ENCODE results near the gene ULBP3. TPM values are rescaled to one million over a fixed set of nuclear protein-coding genes. Genes with fewer than 3 reads are reported as not detected.

The ULBP3 gene
- total RNA-seq, 1 experiment from 2014 or later: 8.1 TPM

DNA sequence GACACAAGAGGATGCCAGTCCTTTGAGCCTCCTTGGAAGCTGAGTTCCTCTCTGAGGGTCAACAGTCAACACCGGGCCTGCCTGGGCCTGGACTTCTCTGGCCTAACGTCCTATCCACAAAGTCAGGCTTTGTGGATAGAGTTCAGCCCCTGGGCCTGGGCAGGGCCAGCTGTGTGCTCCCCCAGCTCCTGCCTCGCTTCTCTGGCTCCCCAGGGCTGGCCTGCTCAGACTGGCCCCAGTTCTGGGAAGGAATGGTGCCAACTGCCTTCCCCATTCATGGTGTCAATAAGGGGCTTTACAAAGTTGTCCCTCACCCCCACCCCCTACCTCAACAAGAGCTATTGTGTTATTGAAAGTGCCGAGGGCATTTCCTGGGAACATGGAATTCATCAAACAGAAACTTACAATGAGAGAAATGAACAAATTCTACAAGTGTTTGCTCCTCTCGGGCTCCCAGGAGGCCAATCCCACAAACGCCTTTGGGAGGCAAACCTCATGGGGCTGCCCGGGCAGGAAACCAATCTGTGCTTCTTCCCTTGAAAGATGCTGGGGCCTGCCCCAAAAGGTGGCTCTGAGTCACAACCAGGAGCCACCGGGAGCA lies 47.4 kb upstream of the ULBP3 start:
- intact Hi-C loops (cut with micrococcal nuclease; ENCODE audit: unreplicated experiment): no loop called here
- Histone ChIP-seq H3K4me3 (ENCODE audit: low read depth, low read length) (no peak overlapping the region), H3K36me3 (ENCODE audit: control insufficient read depth, insufficient read depth, low read length) (no peaks in the 10 kb centered on the region; the same call in 1 of the 2 replicates), H3K4me1 (peaks cover 16% of the 10 kb centered on the region; the same call in 1 of the 2 replicates), H3K9me3 (no peaks in the 10 kb centered on the region), H3K27me3 (replicated peaks; ENCODE audit: control insufficient read depth, insufficient read depth, low read length) (no peaks in the 10 kb centered on the region)
- TF ChIP-seq, protein P1, sequence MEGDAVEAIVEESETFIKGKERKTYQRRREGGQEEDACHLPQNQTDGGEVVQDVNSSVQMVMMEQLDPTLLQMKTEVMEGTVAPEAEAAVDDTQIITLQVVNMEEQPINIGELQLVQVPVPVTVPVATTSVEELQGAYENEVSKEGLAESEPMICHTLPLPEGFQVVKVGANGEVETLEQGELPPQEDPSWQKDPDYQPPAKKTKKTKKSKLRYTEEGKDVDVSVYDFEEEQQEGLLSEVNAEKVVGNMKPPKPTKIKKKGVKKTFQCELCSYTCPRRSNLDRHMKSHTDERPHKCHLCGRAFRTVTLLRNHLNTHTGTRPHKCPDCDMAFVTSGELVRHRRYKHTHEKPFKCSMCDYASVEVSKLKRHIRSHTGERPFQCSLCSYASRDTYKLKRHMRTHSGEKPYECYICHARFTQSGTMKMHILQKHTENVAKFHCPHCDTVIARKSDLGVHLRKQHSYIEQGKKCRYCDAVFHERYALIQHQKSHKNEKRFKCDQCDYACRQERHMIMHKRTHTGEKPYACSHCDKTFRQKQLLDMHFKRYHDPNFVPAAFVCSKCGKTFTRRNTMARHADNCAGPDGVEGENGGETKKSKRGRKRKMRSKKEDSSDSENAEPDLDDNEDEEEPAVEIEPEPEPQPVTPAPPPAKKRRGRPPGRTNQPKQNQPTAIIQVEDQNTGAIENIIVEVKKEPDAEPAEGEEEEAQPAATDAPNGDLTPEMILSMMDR (IDR thresholded peaks at IDR 0.05; ENCODE audit: insufficient read depth in 1 of 2, low read depth in 1 of 2, low read length in 1 of 2, severe bottlenecking in 1 of 2, unreplicated experiment in 1 of 2): no peak
- H3K4me1 Mint-ChIP-seq (ENCODE audit: low read depth, unreplicated experiment): peaks cover 11% of the 10 kb centered on the region
- BruUV-seq (replicated peaks): no TSS peak
- no peaks in the 10 kb centered on the region for H3K27me3 Mint-ChIP-seq (ENCODE audit: insufficient read depth, unreplicated experiment)
- H3K4me3 Mint-ChIP-seq (ENCODE audit: unreplicated experiment): no peak overlapping the region
- DNase-seq: no peak
- H3K27ac Mint-ChIP-seq (ENCODE audit: unreplicated experiment): no peak overlapping the region
- ChIA-PET CTCF (no interaction called here), POLR2A (interaction anchor here (0.6 kb wide), 1 partner anchor 29 kb away, joined by 3 read pairs; no protein-coding TSS in a partner anchor)
- no peaks in the 10 kb centered on the region for H3K9me3 Mint-ChIP-seq (ENCODE audit: unreplicated experiment)
- H3K36me3 Mint-ChIP-seq (ENCODE audit: insufficient read depth, unreplicated experiment): no peaks in the 10 kb centered on the region

DNA sequence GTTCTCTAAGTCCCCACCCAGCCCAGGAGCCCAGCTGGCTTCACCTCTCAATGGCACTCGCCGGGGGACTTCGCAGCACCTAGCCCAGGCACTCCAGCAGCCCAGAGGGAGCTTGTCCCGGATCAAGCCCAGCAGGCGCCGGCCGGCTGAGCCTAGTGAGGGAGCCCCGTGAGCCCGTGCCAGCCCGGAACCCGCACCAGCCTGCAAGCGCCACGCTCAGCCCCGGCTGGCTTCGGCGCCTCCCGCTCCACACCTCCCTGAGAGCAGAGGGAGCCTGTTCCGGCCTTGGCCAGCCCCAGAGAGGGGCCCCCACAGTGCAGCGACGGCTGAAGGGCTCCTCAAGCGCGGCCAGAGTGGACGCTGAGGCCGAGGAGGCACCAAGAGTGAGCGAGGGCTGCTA lies 46.8 kb upstream of the ULBP3 start:
- no peak for DNase-seq
- no TSS peak for BruUV-seq (replicated peaks)
- Mint-ChIP-seq H3K27me3 (ENCODE audit: insufficient read depth, unreplicated experiment) (no peaks in the 10 kb centered on the region), H3K4me1 (ENCODE audit: low read depth, unreplicated experiment) (peaks cover 11% of the 10 kb centered on the region), H3K36me3 (ENCODE audit: insufficient read depth, unreplicated experiment) (no peaks in the 10 kb centered on the region), H3K27ac (ENCODE audit: unreplicated experiment) (no peak overlapping the region), H3K9me3 (ENCODE audit: unreplicated experiment) (no peaks in the 10 kb centered on the region), H3K4me3 (ENCODE audit: unreplicated experiment) (no peak overlapping the region)
- TF ChIP-seq, protein P1 (IDR thresholded peaks at IDR 0.05; ENCODE audit: insufficient read depth in 1 of 2, low read depth in 1 of 2, low read length in 1 of 2, severe bottlenecking in 1 of 2, unreplicated experiment in 1 of 2): no peak
- Histone ChIP-seq H3K4me1 (peaks cover 16% of the 10 kb centered on the region; the same call in 1 of the 2 replicates), H3K27me3 (replicated peaks; ENCODE audit: control insufficient read depth, insufficient read depth, low read length) (no peaks in the 10 kb centered on the region), H3K36me3 (ENCODE audit: control insufficient read depth, insufficient read depth, low read length) (no peaks in the 10 kb centered on the region; the same call in 1 of the 2 replicates), H3K9me3 (no peaks in the 10 kb centered on the region), H3K4me3 (ENCODE audit: low read depth, low read length) (no peak overlapping the region)
- intact Hi-C loops (cut with micrococcal nuclease; ENCODE audit: unreplicated experiment): no loop called here
- POLR2A ChIA-PET: no interaction called here
- CTCF ChIA-PET: no interaction called here

DNA sequence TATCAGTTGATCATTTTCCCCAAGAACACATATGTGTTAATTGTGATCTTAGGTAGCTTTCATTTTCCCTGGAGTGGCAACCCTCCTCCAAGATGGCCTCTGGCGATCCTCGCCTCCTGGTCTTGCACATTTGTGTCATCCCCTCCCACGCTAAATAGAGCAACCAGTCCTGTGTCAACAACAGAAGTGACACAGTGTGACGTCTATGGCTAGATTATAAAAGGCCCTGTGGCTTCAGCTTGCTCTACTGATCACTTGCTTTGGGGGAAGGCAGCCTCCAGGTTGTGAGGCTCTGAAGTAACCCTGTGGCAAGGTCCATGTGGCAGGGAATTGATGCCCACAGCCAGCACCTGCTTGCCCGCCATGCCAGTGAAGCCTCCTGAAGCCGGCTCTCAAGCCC lies 43.3 kb upstream of the ULBP3 start:
- CTCF ChIA-PET: interaction anchor here (0.5 kb wide), 1 partner anchor 43 kb away, joined by 3 read pairs; the partner anchor contains the start of gene ULBP3
- no peaks in the 10 kb centered on the region for H3K27me3 ChIP-seq (replicated peaks; ENCODE audit: control insufficient read depth, insufficient read depth, low read length)
- no peak overlapping the region for H3K27ac Mint-ChIP-seq (ENCODE audit: unreplicated experiment)
- BruUV-seq (replicated peaks): no TSS peak
- intact Hi-C loops (cut with micrococcal nuclease; ENCODE audit: unreplicated experiment): no loop called here
- DNase-seq: no peak
- H3K4me3 ChIP-seq (ENCODE audit: low read depth, low read length): no peak overlapping the region
- H3K4me1 Mint-ChIP-seq (ENCODE audit: low read depth, unreplicated experiment): no peaks in the 10 kb centered on the region
- H3K27me3 Mint-ChIP-seq (ENCODE audit: insufficient read depth, unreplicated experiment): no peaks in the 10 kb centered on the region
- H3K9me3 Mint-ChIP-seq (ENCODE audit: unreplicated experiment): no peaks in the 10 kb centered on the region
- H3K4me3 Mint-ChIP-seq (ENCODE audit: unreplicated experiment): no peak overlapping the region
- no peaks in the 10 kb centered on the region for H3K9me3 ChIP-seq
- H3K4me1 ChIP-seq: 0 out of 2 replicates have a peak, but pooled peaks cover 3% of the 10 kb centered on the region
- no peaks in the 10 kb centered on the region for H3K36me3 Mint-ChIP-seq (ENCODE audit: insufficient read depth, unreplicated experiment)
- no peaks in the 10 kb centered on the region; the same call in 1 of the 2 replicates for H3K36me3 ChIP-seq (ENCODE audit: control insufficient read depth, insufficient read depth, low read length)
- TF ChIP-seq, protein P1 (IDR thresholded peaks at IDR 0.05; ENCODE audit: insufficient read depth in 1 of 2, low read depth in 1 of 2, low read length in 1 of 2, severe bottlenecking in 1 of 2, unreplicated experiment in 1 of 2): no peak
- POLR2A ChIA-PET: no interaction called here

Measured in Caco-2 (cell line).